Immature natural killer cell (primary cell): Measurements from ENCODE around the gene PARD6G. TPM values are rescaled to one million over a fixed set of nuclear protein-coding genes. Genes with fewer than 3 reads are reported as not detected.
"Not testable (repeated sequence)": the region's sequence is repeated elsewhere in the genome, so short reads cannot be mapped to it uniquely, and the experiment has no call there.

Experiments used
- DNase-seq, 3 donors: peaks; one replicate each; pipeline ENCODE4 v3.0.0; 2022; ENCODE audit warnings: mixed read lengths in 1 of 3
- H3K27ac Mint-ChIP-seq, 6 donors: one replicate each; pipeline ENCODE4 v1.8.0; 2020; ENCODE audit warnings: mixed read lengths in 6 of 6, mild to moderate bottlenecking in 5 of 6, inconsistent platforms in 4 of 6, moderate library complexity in 3 of 6
- H3K27me3 Mint-ChIP-seq, 3 donors: one replicate each; pipeline ENCODE4 v1.8.0; 2020 to 2021; ENCODE audit warnings: low read depth in 3 of 3, mild to moderate bottlenecking in 3 of 3, mixed read lengths in 3 of 3, moderate library complexity in 3 of 3, inconsistent platforms in 1 of 3
- H3K36me3 Mint-ChIP-seq, 3 donors: one replicate each; pipeline ENCODE4 v1.8.0; 2020; ENCODE audit warnings: mixed read lengths in 3 of 3, inconsistent platforms in 2 of 3, mild to moderate bottlenecking in 2 of 3
- H3K4me1 Mint-ChIP-seq, 2 donors: one replicate each; pipeline ENCODE4 v1.8.0; 2020; ENCODE audit warnings: inconsistent platforms in 2 of 2, mild to moderate bottlenecking in 2 of 2, mixed read lengths in 2 of 2, moderate library complexity in 1 of 2
- H3K4me3 Mint-ChIP-seq, 5 donors: one replicate each; pipeline ENCODE4 v1.8.0; 2020; ENCODE audit warnings: mild to moderate bottlenecking in 5 of 5, mixed read lengths in 5 of 5, inconsistent platforms in 3 of 5, moderate library complexity in 3 of 5
- H3K9me3 Mint-ChIP-seq, 6 donors: one replicate each; pipeline ENCODE4 v1.8.0; 2020; ENCODE audit warnings: mild to moderate bottlenecking in 6 of 6, mixed read lengths in 6 of 6, inconsistent platforms in 4 of 6, moderate library complexity in 3 of 6
- polyA plus RNA-seq, 3 donors: library from polyadenylated mRNA; unstranded; fragments of 300-500 nt; fragmentation: Illumina TruSeq; gene quantifications; one replicate each; pipeline ENCODE4 v1.2.3, GENCODE V29; 2021

The PARD6G gene
- polyA plus RNA-seq, 3 donors from 2014 or later = 0.06 to 0.34 TPM; not detected in 1

DNA sequence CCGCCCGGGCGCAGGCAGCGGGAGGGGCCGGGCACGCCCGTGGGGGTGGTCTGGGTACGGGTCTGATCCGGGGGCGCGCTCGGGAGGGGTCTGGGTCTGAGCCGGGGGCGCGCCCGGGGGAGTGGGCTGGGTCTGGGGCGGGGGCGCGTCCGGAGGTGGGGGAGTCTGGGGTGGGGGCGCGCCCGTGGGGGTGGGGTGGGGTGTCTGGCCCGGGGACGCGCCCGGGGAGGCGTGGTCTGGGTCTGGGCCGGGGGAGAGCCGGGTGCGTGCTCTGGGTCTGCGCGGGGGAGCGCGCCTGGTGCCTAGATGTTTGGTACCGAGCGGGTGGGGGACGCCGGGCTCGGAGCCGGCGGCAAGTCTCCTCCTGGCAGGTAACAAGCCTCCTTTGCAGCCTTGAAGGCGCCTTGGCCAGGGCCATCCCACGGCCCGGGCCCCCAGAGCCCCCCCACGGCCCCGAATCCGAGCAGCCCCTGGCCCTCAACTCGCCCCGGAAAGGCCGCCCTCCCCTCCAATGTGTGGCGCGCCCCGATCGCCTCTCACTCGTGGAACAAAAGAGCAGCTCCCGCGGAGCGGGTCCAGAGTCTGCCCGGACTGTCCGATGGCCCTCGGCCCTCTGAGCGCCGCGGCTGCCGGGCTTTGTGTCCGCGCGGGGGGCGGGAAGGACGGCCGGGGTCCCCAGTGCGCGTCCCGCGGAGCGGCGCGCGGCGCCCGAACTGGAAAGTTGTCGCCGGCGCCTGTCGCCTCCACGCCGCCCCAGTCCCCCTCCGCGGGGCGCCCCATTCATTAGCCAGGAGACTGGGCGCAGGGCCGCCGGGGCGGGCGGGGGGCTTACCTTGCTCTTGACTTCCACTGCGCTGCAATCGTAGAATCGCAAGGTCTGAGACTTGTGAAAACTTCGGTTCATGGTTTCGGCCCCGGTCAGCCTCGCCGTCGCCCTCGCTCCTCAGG, 595 bp downstream of the PARD6G start:
- Mint-ChIP-seq H3K27ac (no peak overlapping the region), H3K9me3 (no peaks in the 10 kb centered on the region), H3K36me3 (no peaks in the 10 kb centered on the region), H3K4me3 (peak overlapping the region in 2 of 5 donors; percentile 21 to 64), H3K27me3 (peaks cover 2 to 16% (median 4%) of the 10 kb centered on the region in 3 donors), H3K4me1 (peaks cover 7 to 9% of the 10 kb centered on the region in 2 donors)
- DNase-seq = peak in 1 of 3 donors; percentile 6

DNA sequence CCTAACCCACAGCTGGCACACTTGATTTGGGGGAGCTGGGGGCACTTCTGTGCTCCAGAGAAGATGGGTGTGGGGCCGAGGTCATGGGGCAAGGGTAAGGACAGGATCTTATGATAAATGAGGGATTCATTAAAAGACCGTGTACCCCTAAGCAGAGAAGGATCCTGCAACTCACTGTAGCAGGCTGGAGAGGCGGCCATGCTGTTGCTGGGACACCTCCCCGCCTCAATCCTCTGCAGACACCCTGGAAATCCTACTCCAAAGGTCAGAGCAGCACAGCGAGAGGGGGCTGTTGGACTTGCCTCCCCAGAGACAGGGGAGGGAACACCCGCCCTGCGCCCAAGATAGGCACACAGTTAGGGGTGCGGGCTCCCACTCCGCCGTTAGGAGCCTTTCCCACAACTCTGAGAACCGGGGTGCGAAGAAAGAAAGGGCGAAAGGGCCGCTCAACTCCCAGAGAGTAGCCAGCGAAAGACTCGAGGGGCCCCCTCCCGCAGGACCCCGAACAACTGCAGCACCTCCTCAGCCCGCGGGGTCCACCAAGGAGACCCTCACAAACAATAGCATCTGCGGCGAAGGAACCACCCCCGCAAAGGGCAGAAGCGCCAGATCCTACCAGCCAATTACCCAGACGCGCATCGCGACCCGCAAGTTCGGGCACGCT, 1.4 kb downstream of the PARD6G start:
- no peak overlapping the region for H3K27ac Mint-ChIP-seq
- DNase-seq = no peak
- no peaks in the 10 kb centered on the region for H3K9me3 Mint-ChIP-seq
- H3K4me3 Mint-ChIP-seq = peak overlapping the region; percentile 57 to 72 (median 67)
- peaks cover 7 to 9% of the 10 kb centered on the region in 2 donors for H3K4me1 Mint-ChIP-seq
- no peaks in the 10 kb centered on the region for H3K36me3 Mint-ChIP-seq
- peaks cover 2 to 19% (median 4%) of the 10 kb centered on the region in 3 donors for H3K27me3 Mint-ChIP-seq

DNA sequence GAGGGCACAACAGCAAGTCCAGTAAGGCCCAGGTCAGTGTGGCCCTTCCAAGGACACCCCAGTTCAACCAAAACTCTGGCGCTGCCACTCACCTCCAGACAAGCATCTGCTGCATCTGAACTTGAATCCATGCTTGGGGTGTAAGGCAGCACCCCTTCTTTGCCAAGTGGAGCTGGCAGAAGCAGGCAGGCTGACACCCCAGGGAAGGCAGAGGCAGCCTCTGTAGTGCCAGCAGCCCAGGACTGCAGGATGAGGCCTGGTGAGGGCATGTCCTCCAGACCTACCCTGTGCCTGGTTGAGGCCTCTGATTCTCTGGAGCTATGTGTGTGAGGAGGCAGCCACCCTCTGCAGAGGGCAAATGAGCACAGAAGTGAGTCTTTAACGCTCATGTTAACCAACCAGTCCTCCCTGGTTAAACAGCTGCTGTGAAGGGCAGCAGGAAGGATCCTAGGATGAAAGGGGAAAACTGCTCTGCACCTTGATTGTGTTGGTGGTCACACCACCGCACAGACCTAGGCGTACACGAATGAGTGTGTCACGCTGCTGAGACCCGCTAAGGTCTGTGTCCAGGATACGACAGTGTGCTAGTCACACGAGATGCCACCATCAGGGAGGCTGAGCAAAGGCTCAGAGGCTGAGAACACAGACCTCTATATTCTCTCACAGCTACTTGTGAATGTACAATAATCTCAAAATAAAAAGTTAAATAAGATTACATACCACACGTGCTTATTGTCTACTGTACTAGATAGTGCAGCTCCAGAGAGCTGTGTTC, 2.2 kb downstream of the PARD6G start:
- peaks cover 7 to 9% of the 10 kb centered on the region in 2 donors for H3K4me1 Mint-ChIP-seq
- H3K9me3 Mint-ChIP-seq = no peaks in the 10 kb centered on the region
- no peak overlapping the region for H3K27ac Mint-ChIP-seq
- DNase-seq = no peak
- peaks cover 2 to 20% (median 3%) of the 10 kb centered on the region in 3 donors for H3K27me3 Mint-ChIP-seq
- H3K4me3 Mint-ChIP-seq = peak overlapping the region; percentile 57 to 72 (median 67)
- H3K36me3 Mint-ChIP-seq = no peaks in the 10 kb centered on the region

DNA sequence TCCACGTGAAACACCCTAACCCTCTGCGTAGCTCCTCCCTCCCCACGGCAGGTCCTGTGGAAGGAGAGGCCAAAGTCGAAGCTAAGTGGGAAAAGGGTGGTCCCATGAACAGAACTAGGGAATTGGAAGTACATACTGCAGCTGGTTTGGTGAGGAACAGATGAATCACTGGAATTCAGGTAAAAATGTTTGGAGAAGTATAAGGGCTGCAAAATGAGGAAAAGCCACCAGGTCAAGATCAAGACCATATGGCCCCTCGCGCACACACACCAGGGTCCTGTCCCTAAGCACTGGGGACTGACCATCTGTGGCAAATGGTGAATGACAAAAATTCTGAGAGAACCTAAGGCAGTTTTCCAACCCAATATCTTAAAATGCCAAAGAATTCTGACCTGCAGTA, 3.1 kb downstream of the PARD6G start:
- Mint-ChIP-seq H3K27me3 (peaks cover 2 to 21% (median 3%) of the 10 kb centered on the region in 3 donors), H3K4me1 (peaks cover 7 to 9% of the 10 kb centered on the region in 2 donors), H3K9me3 (no peaks in the 10 kb centered on the region), H3K4me3 (no peak overlapping the region), H3K27ac (peak overlapping the region in 1 of 6 donors; percentile 50), H3K36me3 (no peaks in the 10 kb centered on the region)
- DNase-seq = no peak

DNA sequence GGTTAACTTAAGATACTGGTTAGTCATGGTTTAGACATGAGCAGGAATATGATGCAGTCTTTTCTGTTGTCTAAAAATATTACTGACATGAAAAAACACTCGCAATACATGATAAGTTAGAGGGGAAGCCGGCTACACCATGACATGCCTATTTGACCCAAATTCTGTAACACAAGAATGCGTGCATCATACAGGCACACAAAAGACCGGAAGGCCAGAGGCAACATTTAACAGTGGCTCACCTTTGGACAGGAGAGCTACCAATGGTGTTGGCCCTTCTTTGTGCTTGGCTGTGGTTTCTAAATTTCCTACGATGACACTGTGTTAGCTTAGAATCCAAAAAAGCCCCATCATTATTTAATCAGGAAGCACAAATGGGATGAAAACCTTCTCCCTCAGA, 4.1 kb downstream of the PARD6G start:
- H3K27me3 Mint-ChIP-seq = peaks cover 2 to 21% (median 4%) of the 10 kb centered on the region in 3 donors

DNA sequence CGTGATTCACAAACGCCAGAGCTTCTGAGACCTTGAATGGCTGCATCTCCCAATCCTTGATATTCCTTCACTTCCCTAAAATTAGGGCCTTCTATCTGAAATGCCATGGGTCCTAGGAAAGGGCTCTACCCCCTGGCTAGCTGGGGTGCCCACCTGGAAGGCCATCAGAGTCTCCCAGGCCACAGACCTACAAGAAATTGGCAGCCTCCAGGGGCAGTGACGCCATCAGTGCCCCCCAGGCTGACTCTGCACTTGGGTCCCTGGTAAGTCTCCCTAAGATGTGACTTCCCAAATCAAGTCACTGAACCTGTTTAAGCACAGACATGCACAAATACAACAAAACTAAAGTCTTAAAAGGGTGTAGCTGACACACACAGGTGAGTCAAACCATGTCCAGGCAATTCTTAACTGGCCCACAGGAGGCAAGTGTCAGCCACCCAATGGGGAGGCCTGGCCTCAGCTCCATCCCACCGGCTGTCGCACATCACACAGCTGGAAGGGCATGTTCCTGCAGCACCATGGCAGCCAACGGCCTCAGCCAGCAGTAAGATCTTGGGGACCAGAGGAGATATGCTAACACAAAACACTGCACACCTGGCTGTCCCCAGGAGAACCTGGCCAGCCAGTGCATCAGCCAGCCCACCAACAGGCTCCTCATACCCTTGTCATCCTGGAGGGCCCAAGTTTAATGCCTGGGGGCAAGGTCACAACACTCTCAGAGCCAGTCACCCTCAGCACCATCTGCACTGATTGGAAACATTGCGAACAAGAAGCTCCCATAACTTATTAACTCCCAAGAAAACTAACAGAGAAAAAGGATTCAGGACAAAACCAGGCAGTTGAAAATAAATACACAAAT, 5.2 kb downstream of the PARD6G start:
- H3K4me3 Mint-ChIP-seq = no peak overlapping the region
- peaks cover 7% of the 10 kb centered on the region in 2 donors for H3K4me1 Mint-ChIP-seq
- no peaks in the 10 kb centered on the region for H3K36me3 Mint-ChIP-seq
- no peak overlapping the region for H3K27ac Mint-ChIP-seq
- DNase-seq = no peak
- no peaks in the 10 kb centered on the region for H3K9me3 Mint-ChIP-seq
- peaks cover 2 to 25% (median 4%) of the 10 kb centered on the region in 3 donors for H3K27me3 Mint-ChIP-seq

More for the DNA sequence above, 4.1 kb downstream of the PARD6G start:
- no peak overlapping the region for H3K4me3 Mint-ChIP-seq
- no peaks in the 10 kb centered on the region for H3K9me3 Mint-ChIP-seq
- H3K27ac Mint-ChIP-seq = no peak overlapping the region
- DNase-seq = no peak
- H3K4me1 Mint-ChIP-seq = peaks cover 7 to 9% of the 10 kb centered on the region in 2 donors
- no peaks in the 10 kb centered on the region for H3K36me3 Mint-ChIP-seq

DNA sequence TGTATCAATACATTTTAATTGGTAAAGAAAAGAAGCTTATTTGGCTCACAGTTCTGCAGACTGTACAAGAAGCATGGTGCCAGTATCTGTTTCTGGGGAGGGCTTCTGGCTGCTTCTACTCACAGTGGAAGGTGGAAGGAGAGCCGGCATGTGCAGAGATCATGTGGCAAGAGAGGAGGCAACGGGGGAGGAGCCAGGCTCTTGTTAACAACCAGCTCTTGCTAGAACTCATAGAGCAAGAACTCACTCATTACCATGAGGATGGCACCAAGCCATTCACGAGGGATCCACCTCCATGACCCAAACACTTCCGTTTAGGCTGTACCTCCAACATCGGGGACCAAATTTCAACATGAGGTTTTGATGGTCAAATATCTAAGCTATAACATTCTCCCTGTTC, 7.5 kb downstream of the PARD6G start:
- Mint-ChIP-seq H3K4me3 (no peak overlapping the region), H3K9me3 (peaks cover 0 to 2% (median 0%) of the 10 kb centered on the region in 6 donors), H3K36me3 (no peaks in the 10 kb centered on the region), H3K27me3 (peaks cover 4 to 21% (median 10%) of the 10 kb centered on the region in 3 donors), H3K27ac (no peak overlapping the region), H3K4me1 (no peaks in the 10 kb centered on the region)
- DNase-seq = no peak

DNA sequence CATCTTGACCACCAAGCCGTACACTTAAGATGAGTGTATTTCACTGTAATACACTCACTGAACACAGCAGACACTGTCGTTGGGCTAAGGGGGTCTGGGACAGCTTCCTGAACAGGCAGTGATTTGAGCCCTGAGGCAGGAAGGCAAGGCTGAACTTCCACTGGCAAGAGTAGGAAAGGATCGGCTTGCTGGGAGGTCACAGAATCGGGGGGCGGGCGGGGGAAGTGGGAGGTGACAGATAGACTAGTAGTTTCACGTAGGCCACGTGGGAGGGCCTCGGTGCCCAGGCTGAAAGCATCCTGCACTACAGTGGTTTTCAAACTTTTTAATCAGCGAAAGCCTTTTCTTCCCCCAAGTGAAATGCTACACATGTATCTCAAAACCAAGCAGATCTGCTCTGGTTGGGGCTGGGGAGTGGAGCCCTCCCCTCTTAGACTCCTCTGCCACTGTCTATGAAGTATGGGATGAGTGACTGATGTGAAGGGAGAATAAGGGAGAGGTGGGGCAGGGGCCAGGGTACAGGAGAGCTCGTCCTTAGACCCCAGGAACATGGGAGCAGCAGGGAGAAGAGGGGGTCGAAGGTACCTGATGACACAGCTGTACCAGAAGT, 8.6 kb downstream of the PARD6G start:
- H3K27ac Mint-ChIP-seq = no peak overlapping the region
- H3K36me3 Mint-ChIP-seq = no peaks in the 10 kb centered on the region
- peaks cover 0 to 2% (median 0%) of the 10 kb centered on the region in 6 donors for H3K9me3 Mint-ChIP-seq
- H3K27me3 Mint-ChIP-seq = peaks cover 4 to 21% (median 10%) of the 10 kb centered on the region in 3 donors
- H3K4me1 Mint-ChIP-seq = no peaks in the 10 kb centered on the region
- no peak for DNase-seq
- H3K4me3 Mint-ChIP-seq = no peak overlapping the region

DNA sequence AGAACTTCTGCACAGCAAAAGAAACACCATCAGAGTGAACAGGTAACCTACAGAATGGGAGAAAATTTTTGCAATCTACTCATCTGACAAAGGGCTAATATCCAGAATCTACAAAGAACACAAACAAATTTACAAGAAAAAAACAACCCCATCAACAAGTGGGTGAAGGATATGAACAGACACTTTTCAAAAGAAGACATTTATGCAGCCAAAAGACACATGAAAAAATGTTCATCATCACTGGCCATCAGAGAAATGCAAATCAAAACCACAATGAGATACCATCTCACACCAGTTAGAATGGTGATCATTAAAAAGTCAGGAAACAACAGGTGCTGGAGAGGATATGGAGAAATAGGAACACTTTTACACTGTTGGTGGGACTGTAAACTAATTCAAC, 9.8 kb downstream of the PARD6G start:
- H3K4me1 Mint-ChIP-seq, H3K27ac Mint-ChIP-seq, H3K36me3 Mint-ChIP-seq, DNase-seq, H3K9me3 Mint-ChIP-seq, H3K4me3 Mint-ChIP-seq: not testable (repeated sequence)
- H3K27me3 Mint-ChIP-seq = peaks cover 4 to 12% (median 7%) of the 10 kb centered on the region in 3 donors

DNA sequence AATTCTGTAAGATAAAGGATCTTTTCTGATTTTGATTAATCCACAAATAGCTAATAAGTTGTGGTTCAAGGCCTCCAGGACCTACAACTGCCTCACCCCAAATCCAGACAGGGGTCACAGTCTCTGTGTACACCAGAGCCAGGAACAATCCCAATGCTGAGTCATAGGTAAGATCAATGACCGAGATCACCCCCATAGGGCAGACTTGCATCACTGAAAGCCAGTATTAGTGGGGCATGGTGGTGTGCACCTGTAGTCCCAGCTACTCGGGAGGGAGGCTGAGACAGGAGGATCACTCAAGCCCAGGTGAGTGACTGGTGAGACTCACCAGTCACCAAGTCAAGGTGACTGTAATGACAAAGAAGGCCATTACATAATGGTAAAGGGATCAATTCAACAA, 12.9 kb downstream of the PARD6G start:
- Mint-ChIP-seq H3K27me3 (peaks cover 2 to 7% (median 7%) of the 10 kb centered on the region in 3 donors), H3K27ac (no peak overlapping the region), H3K4me1 (no peaks in the 10 kb centered on the region), H3K9me3 (peaks cover 0 to 2% (median 0%) of the 10 kb centered on the region in 6 donors), H3K4me3 (no peak overlapping the region), H3K36me3 (no peaks in the 10 kb centered on the region)
- DNase-seq = no peak

DNA sequence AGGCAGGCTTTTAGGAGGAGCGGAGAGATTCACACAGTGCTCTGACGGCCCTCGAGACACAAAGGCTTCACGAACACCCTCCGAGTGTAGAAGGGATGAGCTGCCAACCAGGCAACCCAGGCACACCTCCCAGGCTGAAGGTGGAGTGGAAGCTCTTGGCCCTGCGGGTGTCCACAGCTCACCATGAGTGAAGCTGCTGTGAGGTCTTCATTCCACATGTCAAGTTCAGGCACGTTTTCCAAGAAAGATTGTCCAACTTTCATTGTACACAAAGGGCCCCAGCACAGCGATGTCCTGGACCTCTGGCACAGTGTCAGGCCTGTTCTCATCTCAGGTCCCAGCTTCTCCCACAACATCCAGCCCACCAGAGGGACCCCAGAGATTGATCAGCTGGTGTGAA, 13.4 kb downstream of the PARD6G start:
- Mint-ChIP-seq H3K4me1 (no peaks in the 10 kb centered on the region), H3K27me3 (peaks cover 2 to 7% (median 7%) of the 10 kb centered on the region in 3 donors), H3K9me3 (peaks cover 0 to 2% (median 0%) of the 10 kb centered on the region in 6 donors), H3K4me3 (no peak overlapping the region), H3K36me3 (no peaks in the 10 kb centered on the region), H3K27ac (no peak overlapping the region)
- no peak for DNase-seq

DNA sequence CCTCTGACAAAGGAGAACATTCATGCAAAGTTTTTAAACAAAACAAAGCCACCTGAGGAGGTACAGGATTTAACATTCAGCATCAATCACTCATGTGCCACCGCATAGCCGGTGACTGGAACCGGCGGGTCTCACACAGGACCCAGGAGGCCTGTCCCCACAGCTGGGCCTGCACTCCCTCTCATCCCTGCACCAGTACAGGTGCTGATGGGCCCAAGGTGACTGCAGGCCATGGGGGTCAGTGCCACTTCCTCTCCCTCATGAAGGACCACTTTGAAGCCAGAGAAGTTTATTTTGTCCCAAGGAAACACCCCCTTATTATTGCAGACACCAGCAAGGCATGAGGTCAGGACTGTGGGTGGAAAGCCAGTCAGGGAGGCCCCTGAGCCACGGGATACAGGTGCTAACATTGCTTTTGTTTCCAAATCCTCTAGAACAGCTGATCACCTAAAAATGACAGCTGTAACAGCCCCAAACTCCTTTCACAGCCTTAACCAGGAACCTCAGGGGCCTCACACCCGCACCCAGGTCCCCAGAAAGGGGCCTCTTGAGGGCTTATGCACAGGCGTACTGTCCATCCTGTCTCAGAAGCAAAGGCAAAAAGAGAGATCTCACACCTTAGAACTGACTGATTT, 14.0 kb downstream of the PARD6G start:
- no peak overlapping the region for H3K27ac Mint-ChIP-seq
- no peaks in the 10 kb centered on the region for H3K4me1 Mint-ChIP-seq
- no peak for DNase-seq
- peaks cover 2 to 7% (median 6%) of the 10 kb centered on the region in 3 donors for H3K27me3 Mint-ChIP-seq
- no peaks in the 10 kb centered on the region for H3K36me3 Mint-ChIP-seq
- peaks cover 0 to 2% (median 0%) of the 10 kb centered on the region in 6 donors for H3K9me3 Mint-ChIP-seq
- no peak overlapping the region for H3K4me3 Mint-ChIP-seq
